IPS-18a (cell line): ENCODE measurements around the gene CARHSP1.
"Not testable (repeated sequence)": the region's sequence is repeated elsewhere in the genome, so short reads cannot be mapped to it uniquely, and the experiment has no call there.

Experiments used
- H3K27ac ChIP-seq: one replicate; pipeline ENCODE4 v1.5.1; 2013; ENCODE audit warnings: low read length
- H3K27me3 ChIP-seq: one replicate; pipeline ENCODE4 v1.6.1; 2013; ENCODE audit warnings: mild to moderate bottlenecking, low read length; ENCODE audit not compliant: control insufficient read depth, insufficient read depth
- H3K36me3 ChIP-seq: one replicate; pipeline ENCODE4 v1.6.1; 2013; ENCODE audit warnings: low read depth, low read length; ENCODE audit not compliant: control insufficient read depth
- H3K4me1 ChIP-seq: one replicate; pipeline ENCODE4 v1.6.1; 2013; ENCODE audit warnings: low read depth, low read length; ENCODE audit not compliant: control insufficient read depth
- H3K4me3 ChIP-seq: one replicate; pipeline ENCODE4 v1.5.1; 2013; ENCODE audit warnings: low read length
- H3K9ac ChIP-seq: one replicate; pipeline ENCODE4 v1.6.1; 2013; ENCODE audit warnings: mild to moderate bottlenecking, low read length, moderate library complexity
- H3K9me3 ChIP-seq: one replicate; pipeline ENCODE4 v1.6.1; 2013; ENCODE audit warnings: low read depth, low read length; ENCODE audit not compliant: control insufficient read depth

Gene CARHSP1

GRCh38 chr16:8808613-8809353 is 60.0 kb downstream of the CARHSP1 start:
- peaks cover 92% of the 10 kb centered on the region for H3K36me3 ChIP-seq
- H3K27me3 ChIP-seq = no peaks in the 10 kb centered on the region
- no peak overlapping the region for H3K27ac ChIP-seq
- H3K9ac ChIP-seq = no peak overlapping the region
- no peak overlapping the region for H3K4me3 ChIP-seq
- H3K4me1 ChIP-seq = no peaks in the 10 kb centered on the region
- H3K9me3 ChIP-seq = no peaks in the 10 kb centered on the region

- peaks cover 89% of the 10 kb centered on the region for H3K36me3 ChIP-seq
These were observed 60.8 kb downstream of the CARHSP1 start for GRCh38 chr16:8808009-8808408.

GRCh38 chr16:8807189-8807588 is 61.6 kb downstream of the CARHSP1 start:
- H3K9me3 ChIP-seq = no peaks in the 10 kb centered on the region
- no peak overlapping the region for H3K9ac ChIP-seq
- H3K27me3 ChIP-seq = no peaks in the 10 kb centered on the region
- no peak overlapping the region for H3K27ac ChIP-seq
- H3K36me3 ChIP-seq = peaks cover 89% of the 10 kb centered on the region
- H3K4me3 ChIP-seq = no peak overlapping the region
- no peaks in the 10 kb centered on the region for H3K4me1 ChIP-seq

More at GRCh38 chr16:8808009-8808408, 60.8 kb downstream of the CARHSP1 start:
- H3K9me3 ChIP-seq = no peaks in the 10 kb centered on the region
- no peaks in the 10 kb centered on the region for H3K27me3 ChIP-seq
- no peak overlapping the region for H3K4me3 ChIP-seq
- H3K27ac ChIP-seq = no peak overlapping the region
- no peak overlapping the region for H3K9ac ChIP-seq
- no peaks in the 10 kb centered on the region for H3K4me1 ChIP-seq

GRCh38 chr16:8806272-8806983 is 62.4 kb downstream of the CARHSP1 start:
- Histone ChIP-seq H3K27me3 (no peaks in the 10 kb centered on the region), H3K9me3 (no peaks in the 10 kb centered on the region), H3K36me3 (peaks cover 88% of the 10 kb centered on the region), H3K4me3 (no peak overlapping the region), H3K4me1 (no peaks in the 10 kb centered on the region), H3K9ac (no peak overlapping the region), H3K27ac (no peak overlapping the region)

- Histone ChIP-seq H3K36me3 (peaks cover 67% of the 10 kb centered on the region), H3K9ac (no peak overlapping the region), H3K27me3 (no peaks in the 10 kb centered on the region), H3K4me1 (no peaks in the 10 kb centered on the region), H3K27ac (no peak overlapping the region), H3K9me3 (no peaks in the 10 kb centered on the region), H3K4me3 (no peak overlapping the region)
These were observed 64.5 kb downstream of the CARHSP1 start for GRCh38 chr16:8804313-8804712.

- not testable (repeated sequence) for H3K4me3 ChIP-seq, H3K9ac ChIP-seq, H3K27me3 ChIP-seq, H3K27ac ChIP-seq, H3K9me3 ChIP-seq, H3K4me1 ChIP-seq
- H3K36me3 ChIP-seq = peaks cover 61% of the 10 kb centered on the region
These were observed 65.1 kb downstream of the CARHSP1 start for GRCh38 chr16:8803733-8804132.
